ENCODE results near the gene KLC1.
"Not testable (repeated sequence)": the region's sequence is repeated elsewhere in the genome, so short reads cannot be mapped to it uniquely, and the experiment has no call there.

KLC1 gene

GRCh38 chr14:103662591-103662990 is 33.6 kb downstream of the KLC1 start:
- no peak for DNase-seq

- DNase-seq, result no peak
Observed at GRCh38 chr14:103663506-103663905, 34.5 kb downstream of the KLC1 start.

GRCh38 chr14:103667671-103668070 is 38.7 kb downstream of the KLC1 start:
- no peak for DNase-seq

- no peak for DNase-seq
Observed at GRCh38 chr14:103668117-103668516, 39.1 kb downstream of the KLC1 start.

- DNase-seq, result no peak
Observed at GRCh38 chr14:103669370-103669769, 40.4 kb downstream of the KLC1 start.

- no peak for DNase-seq
Observed at GRCh38 chr14:103671911-103672310, 42.9 kb downstream of the KLC1 start.

- no peak for DNase-seq
Observed at GRCh38 chr14:103675957-103676356, 46.9 kb downstream of the KLC1 start.

GRCh38 chr14:103676881-103677675 is 48.1 kb downstream of the KLC1 start:
- no peak for DNase-seq

- DNase-seq, result peak; percentile 37
Observed at GRCh38 chr14:103679351-103679750, 50.3 kb downstream of the KLC1 start.

- DNase-seq, result no peak
Observed at GRCh38 chr14:103680491-103681231, 51.6 kb downstream of the KLC1 start.

GRCh38 chr14:103683139-103683538 is 54.1 kb downstream of the KLC1 start:
- DNase-seq, result no peak

- no peak for DNase-seq
Observed at GRCh38 chr14:103684471-103684870, 55.5 kb downstream of the KLC1 start.

- DNase-seq, result no peak
Observed at GRCh38 chr14:103684871-103685270, 55.9 kb downstream of the KLC1 start.

GRCh38 chr14:103685276-103686211 is 56.5 kb downstream of the KLC1 start:
- DNase-seq, result no peak

GRCh38 chr14:103686831-103687485 is 57.9 kb downstream of the KLC1 start:
- no peak for DNase-seq

- no peak for DNase-seq
Observed at GRCh38 chr14:103687712-103688111, 58.7 kb downstream of the KLC1 start.

GRCh38 chr14:103688441-103688840 is 59.4 kb downstream of the KLC1 start:
- DNase-seq, result no peak

GRCh38 chr14:103688906-103689902 is 60.2 kb downstream of the KLC1 start:
- DNase-seq, result no peak

GRCh38 chr14:103690332-103690731 is 61.3 kb downstream of the KLC1 start:
- no peak for DNase-seq

GRCh38 chr14:103691655-103692054 is 62.6 kb downstream of the KLC1 start:
- DNase-seq, result not testable (repeated sequence)

GRCh38 chr14:103692159-103692558 is 63.1 kb downstream of the KLC1 start:
- no peak for DNase-seq
